Measurements from ENCODE around the gene EXD3.

The EXD3 gene

GRCh38 chr9:137309368-137310188 lies 113.4 kb downstream of the EXD3 start:
- DNase-seq (ENCODE audit: low spot score) (no peak), FAIRE-seq (no peak)

GRCh38 chr9:137308057-137308619 lies 114.8 kb downstream of the EXD3 start:
- DNase-seq (ENCODE audit: low spot score) = no peak
- no peak for FAIRE-seq

DNA sequence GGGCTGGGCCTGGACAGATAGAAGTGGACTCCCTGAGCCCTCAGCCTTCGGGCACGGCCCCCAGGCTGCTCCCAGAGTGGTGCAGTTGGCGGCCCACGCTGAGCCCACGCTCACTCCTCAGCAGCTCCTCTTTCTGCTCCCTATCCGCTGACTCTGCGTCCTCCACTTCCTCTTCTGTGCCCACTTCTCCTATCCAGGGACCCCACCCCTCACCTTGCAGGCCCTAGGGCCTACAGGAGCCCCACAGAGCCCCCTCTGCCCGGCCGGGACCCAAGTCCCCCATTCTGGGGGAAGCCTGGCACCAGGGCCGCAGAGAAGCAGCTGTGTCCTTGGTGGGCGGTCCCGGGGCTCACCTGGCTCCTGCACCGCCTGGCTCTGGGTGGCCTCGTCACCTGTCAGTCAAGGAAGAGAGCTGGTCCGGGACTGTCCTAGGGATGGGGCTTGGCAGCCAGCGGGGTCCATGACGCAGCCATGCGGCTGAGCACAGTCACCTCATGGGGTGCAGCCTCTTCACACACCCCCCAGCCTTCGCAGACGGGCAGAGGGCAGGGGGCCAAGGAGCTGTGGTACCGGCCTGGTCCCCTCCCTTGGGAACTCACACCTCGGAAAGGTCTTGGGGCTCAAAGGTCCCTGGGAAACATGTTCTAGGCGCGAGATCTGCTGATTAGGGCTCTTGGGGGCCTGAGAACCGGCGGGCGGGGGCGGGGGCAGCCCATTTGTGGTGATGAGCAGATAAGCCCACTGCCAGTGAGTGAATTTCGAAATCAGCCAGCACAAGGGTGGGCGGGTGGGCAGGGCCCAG lies 115.5 kb downstream of the EXD3 start:
- no peak for DNase-seq (ENCODE audit: low spot score)
- no peak for FAIRE-seq

- no peak for FAIRE-seq
- DNase-seq (ENCODE audit: low spot score) = no peak
Measured at GRCh38 chr9:137306850-137307254, 116.1 kb downstream of the EXD3 start.

- FAIRE-seq = no peak
- no peak for DNase-seq (ENCODE audit: low spot score)
Measured at GRCh38 chr9:137306066-137306849, 116.7 kb downstream of the EXD3 start.

DNA sequence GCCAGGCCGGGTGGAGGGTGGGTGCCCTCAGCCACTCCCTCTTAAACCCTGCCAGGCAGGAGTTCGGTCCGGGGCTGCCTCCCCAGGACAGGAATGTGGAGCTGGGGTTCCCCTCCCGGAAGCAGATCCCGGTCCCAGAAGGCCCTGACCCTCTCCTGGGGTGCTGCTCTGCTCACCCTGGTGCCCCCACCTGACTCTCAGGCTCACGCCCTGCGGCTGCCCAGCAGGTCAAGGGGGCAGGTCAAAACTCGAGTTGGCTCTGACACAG lies 117.2 kb downstream of the EXD3 start:
- FAIRE-seq (no peak), DNase-seq (ENCODE audit: low spot score) (no peak)

DNA sequence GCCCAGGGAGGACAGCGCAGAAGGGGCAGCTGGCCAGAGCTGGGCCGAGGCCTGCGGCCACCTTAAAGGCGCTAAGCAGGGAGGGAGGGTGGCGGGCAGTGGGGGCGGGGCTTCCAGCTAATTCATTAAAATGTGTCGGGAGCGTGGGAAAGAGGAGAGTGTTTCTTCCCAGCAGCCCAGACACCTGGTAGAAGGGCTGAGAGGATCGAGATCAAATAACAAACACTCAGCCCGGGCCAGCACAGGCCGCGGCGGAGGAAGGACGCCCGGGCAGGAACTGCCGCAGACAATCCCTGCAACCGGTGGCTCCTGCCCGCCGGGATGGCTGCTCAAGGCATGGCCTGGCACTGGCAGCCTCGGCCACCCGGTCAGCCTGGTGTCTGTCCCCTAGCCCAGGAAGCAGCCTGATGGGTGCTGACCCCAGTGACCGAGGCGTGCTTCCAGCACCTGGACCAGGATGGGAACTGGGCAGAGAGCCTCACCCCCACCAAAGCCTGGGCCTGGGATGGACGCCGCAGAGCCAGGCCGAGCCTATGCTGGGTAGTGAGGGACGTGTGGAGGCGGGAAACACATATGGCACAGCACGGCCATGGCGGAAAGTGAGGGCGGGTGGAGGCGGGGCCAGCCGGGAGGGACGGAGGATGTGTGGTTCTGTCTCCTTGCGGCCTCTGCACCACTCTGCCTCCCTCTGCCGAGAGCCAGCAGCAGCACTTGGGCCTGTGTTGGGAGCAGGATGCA lies 117.7 kb downstream of the EXD3 start:
- DNase-seq (ENCODE audit: low spot score) (no peak), FAIRE-seq (no peak)

GRCh38 chr9:137304383-137305059 lies 118.4 kb downstream of the EXD3 start:
- no peak for DNase-seq (ENCODE audit: low spot score)
- no peak for FAIRE-seq

- DNase-seq (ENCODE audit: low spot score) (no peak), FAIRE-seq (no peak)
Measured at GRCh38 chr9:137303893-137304382, 119.0 kb downstream of the EXD3 start.

DNA sequence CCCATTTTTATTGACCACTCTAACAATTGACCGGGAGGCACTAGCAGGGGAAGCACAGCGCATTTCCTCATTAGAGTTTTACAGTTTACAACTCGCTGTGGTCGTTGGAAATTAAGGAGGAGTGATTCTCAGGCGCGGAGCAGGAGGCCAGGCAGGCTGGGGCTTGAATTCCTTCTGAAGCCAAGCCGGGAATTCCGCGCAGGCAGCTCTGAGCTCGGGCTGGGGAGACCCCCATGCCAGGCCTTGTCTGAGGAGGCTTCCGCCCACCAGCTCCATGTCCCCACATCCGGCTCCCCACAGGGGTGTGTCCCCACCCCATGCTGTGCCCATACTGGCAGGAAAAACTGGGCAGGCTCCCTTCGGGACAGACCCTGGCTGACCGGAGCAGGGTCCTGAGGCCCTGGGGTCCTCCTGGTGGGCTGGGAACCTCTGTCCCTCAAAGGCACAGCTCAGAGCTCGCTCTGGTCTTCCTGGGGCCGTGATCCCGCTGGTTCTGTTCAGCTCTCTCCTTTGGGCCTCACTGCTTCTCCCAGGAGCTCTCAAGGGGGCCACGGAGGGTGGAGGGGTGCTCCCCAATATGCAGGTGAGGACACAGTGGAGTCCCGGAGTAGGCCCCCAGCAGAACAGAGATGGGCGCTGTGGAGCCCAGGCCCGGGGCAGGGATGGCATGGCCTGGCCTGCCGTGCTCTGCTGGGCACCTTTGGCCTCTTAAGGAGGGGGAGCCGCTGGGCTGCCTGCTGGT lies 119.6 kb downstream of the EXD3 start:
- FAIRE-seq = no peak

DNA sequence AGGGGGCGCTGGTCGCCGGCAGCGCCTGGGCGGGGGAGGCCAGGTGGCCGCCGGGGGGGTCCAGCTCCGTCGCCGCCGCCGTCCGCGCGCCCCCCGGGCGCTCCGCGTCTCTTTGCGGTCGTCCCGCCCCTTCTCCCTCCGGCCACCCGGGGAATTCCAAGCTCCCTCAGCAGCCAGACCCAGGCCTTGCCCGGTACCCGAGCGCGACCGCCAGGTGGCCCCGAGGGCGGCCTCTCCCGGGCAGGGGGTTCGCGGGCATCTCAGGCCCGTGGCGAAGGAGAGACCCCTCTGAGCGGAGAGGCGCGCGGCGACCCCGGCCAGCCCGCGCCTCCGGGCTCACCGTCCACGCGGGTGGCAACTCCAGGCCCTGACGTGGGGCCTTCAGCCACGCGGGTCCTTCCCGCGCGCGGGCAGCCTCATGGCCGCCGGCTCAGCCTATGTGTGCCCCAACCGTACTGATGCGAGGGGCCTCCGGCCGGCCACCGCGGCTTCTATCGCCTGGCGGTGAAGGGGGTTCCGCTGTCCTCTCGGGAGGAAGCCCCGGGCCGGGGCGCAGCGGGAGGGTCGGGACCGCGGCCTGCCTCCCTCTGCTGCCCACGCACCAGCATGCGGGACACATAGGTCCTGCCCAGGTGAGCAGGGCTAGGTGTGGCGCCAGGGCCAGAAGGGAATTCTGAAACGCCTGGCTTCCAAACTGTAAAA lies 120.4 kb downstream of the EXD3 start:
- no peak for DNase-seq (ENCODE audit: low spot score)
- FAIRE-seq = no peak

More for the DNA sequence above, 119.6 kb downstream of the EXD3 start:
- no peak for DNase-seq (ENCODE audit: low spot score)

DNA sequence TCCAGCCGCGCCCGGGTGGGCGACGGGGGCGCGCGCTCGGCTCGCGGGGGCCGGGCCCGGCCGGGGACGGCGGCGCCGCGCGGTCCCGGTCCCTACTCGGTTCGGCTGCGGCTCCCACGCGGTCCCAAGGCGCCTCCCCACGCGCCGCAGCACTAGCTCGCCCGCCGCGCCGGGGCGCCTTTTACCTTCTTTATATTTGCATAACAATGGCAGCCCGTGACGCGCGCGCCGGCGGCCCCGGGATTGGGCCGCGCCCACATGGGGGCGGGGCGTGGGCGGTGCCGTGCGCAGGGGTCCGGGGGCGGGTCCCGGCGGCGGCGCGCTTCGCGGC lies 120.9 kb downstream of the EXD3 start, which contains the start of gene NRARP:
Gene NRARP, minus strand, starts transcription at position 154 of the 331 bp plus-strand sequence. CDS start 343 bp downstream, outside the sequence.
- FAIRE-seq = no peak
- DNase-seq (ENCODE audit: low spot score) = no peak

DNA sequence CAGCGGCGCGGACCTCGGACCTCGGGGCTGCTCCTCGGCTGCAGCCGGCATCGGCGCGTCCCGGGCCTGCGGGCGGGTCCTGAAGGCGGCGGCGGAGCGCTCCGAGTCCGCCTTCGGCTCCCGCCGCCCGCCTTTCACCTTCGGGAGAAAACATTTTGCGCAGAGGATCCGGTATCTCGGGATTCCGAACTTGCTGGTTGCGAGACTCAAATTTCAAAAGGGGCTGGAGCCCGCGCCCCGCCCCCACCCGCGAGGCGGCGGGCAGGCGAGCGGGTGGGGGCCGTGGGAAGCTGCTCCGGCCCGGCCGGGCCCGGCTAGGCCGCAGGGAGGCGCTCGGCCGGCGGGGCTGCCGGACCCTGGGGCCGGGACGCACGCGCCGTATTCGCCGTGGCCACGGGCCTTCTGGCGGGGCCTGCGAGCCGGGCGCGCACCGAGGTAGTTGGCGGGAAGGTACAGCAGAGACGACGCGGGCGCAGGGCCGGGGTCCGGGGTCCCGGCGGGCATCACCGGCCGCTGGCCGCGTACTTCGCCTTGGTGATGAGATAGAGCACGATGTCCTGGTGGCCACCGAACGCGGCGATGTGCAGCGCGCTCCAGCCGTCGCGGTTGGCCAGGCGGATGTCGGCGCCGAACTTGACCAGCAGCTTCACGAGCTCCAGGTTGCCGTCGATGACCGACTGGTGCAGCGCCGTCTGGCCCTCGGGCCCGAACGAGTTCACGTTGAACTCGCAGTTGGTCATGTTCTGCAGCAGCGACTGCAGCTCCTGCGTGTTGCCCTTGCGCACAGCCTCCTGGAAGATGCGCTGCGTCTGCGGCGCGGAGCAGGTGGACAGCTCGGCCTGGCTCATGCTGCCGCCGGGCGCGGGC lies 121.6 kb downstream of the EXD3 start:
- no peak for DNase-seq (ENCODE audit: low spot score)
- FAIRE-seq = no peak

GRCh38 chr9:137300567-137301080 lies 122.3 kb downstream of the EXD3 start:
- DNase-seq (ENCODE audit: low spot score) (no peak), FAIRE-seq (no peak)

DNA sequence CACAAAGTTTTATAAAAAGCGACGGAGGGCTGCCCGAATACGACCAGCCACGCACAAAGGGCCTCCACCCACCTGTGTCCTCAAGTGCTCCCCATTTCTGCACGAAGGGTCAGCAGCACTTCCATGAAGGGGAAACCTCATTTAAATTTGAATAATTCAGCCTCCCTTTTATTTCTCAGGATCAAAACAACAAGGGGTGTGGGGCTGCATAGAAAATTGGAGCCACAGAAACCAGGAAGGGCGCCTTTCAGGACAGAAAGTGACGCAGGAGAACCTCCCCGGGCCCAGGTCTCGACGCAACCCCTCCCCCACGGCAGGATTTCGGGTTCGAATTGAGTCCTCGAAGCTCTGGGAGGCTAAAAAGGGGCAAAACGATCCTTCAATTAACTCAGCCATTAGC lies 123.0 kb downstream of the EXD3 start:
- DNase-seq (ENCODE audit: low spot score) = no peak
- FAIRE-seq = no peak

DNA sequence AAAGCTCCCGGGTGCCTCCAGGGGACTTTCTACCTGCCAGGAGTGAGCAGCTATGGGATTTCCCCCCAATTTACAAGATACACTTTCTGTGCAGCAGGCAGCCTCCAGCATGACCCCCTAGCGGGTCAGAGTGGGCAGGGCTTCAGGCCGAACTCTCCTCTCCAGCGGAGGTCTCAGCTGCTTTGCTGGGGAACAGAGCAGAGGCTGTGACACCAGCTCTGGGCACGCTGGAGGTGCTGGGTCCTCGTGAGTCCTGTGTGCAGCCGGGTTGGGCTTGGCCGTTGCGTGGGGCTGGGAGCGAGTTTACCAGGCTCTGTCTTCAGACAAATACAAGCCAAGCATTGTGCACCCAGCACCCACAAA lies 123.8 kb downstream of the EXD3 start:
- FAIRE-seq (no peak), DNase-seq (ENCODE audit: low spot score) (no peak)

GRCh38 chr9:137298401-137299202 lies 124.4 kb downstream of the EXD3 start:
- FAIRE-seq (no peak), DNase-seq (ENCODE audit: low spot score) (no peak)

All from urothelium cell line (cell line).